Ramos (cell line): ENCODE data around the gene C1orf141.

ENCODE experiments used
- in situ Hi-C: fragments of 300-500 bp; cut with MboI; formaldehyde crosslinking; loops from one replicate; pipeline ENCODE4 v1.14.3; 2022; ENCODE audit warnings: low sequenced_read_pairs; ENCODE audit not compliant: unreplicated experiment

Gene C1orf141

DNA sequence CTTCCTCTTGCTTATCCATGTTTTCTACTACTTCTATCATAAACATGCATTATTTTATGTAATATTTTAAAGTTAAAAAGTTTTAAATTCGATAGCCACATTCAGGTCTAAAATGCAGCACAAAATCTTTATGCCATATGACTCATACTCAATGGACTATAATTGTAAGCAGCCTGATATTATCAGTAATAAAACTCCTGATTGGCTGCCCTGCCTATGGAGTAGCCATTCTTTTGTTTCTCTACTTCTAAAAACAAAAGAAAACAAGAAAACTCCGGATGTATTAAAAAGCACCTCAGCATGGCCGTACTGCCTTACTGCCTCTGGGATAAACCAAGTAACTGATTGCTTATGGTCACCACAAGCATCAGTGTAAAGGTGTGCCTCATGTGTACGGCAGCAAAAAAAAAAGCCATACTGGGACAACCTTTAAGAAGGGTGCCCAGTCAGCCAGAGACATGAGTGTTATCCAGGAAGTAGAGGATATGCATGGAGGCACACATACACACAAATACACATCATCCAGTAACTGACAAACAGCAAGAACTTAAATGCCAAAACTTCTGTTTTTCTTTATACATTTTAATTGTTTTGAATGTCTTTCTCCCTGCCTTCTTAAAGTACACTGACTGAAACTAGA, 90.0 kb downstream of the C1orf141 start:
- in situ Hi-C loops: no loop called here

DNA sequence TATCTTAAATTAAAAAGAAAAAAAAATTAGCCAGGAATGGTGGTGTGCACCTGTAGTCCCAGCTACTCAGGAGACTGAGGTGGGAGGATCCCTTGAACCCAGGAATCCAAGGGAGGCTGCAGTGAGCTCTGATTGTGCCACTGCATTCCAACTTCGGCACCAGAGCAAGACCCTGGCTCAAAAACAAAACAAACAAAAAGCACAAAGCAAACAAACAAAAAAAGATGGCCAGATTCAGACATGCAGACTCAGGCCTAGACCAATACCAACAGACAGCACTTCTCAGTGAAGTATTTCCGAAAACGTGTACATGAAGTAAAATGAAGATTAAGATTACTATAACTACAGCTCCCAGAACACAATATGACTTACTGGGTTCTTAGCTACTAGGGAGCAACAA, 91.4 kb downstream of the C1orf141 start:
- in situ Hi-C loops: no loop called here
